K562 (cell line): ENCODE measurements around the gene ST7.

Experiments used
- EZH2 ChIP-seq: IDR thresholded peaks from 2 replicates; pipeline ENCODE4 v1.6.1; 2012; ENCODE audit warnings: low read depth, mild to moderate bottlenecking, inconsistent platforms, low read length, borderline replicate concordance
- HBP1 ChIP-seq: fragments of 450-650 bp; formaldehyde crosslinking; IDR thresholded peaks from 2 replicates; pipeline ENCODE4 v1.4.0; 2022; ENCODE audit warnings: missing genetic modification characterization
- NFIC ChIP-seq: fragments of 450-650 bp; IDR thresholded peaks from 2 replicates; pipeline ENCODE4 v1.6.1; 2017; ENCODE audit warnings: mild to moderate bottlenecking, inconsistent platforms
- POLR2A ChIP-seq: fragments of 450-650 bp; conservative IDR thresholded peaks from 2 replicates; pipeline ENCODE4 v1.6.1; 2016
- PREB ChIP-seq: sonication (generic); formaldehyde crosslinking; IDR thresholded peaks from 2 replicates; pipeline ENCODE4 v1.8.1; 2023; ENCODE audit warnings: mild to moderate bottlenecking, missing genetic modification reagents
- PRMT5 ChIP-seq: sonication (generic); formaldehyde crosslinking; IDR thresholded peaks from 2 replicates; pipeline ENCODE4 v1.5.0; 2020; ENCODE audit warnings: missing genetic modification reagents
- RBM39 ChIP-seq: fragments of 200-400 bp; formaldehyde crosslinking; optimal IDR thresholded peaks from 2 replicates; pipeline ENCODE3; 2018; ENCODE audit warnings: low read depth, low read length
- SRF ChIP-seq, 2 experiments: fragments of 250-450, 450-650 bp in 1 of 2; sonication (Bioruptor Pico) in 1 of 2; sonication (generic) in 1 of 2; formaldehyde crosslinking; IDR thresholded peaks; 2 replicates each; pipeline versions ENCODE4 v1.5.0 to v1.5.1; 2020 to 2022; ENCODE audit warnings: mild to moderate bottlenecking in 1 of 2, missing genetic modification reagents in 1 of 2
- ZKSCAN8 ChIP-seq: fragments of 200-800 bp; sonication (Bioruptor generic); IDR thresholded peaks from 2 replicates; pipeline ENCODE4 v1.6.1; 2016; ENCODE audit warnings: missing genetic modification characterization, missing compliant biosample characterization
- ZNF143 ChIP-seq: sonication (generic); formaldehyde crosslinking; IDR thresholded peaks from 2 replicates; pipeline ENCODE4 v1.9.0; 2022; ENCODE audit warnings: mild to moderate bottlenecking, missing genetic modification reagents
- TF ChIP-seq, protein P1 (sequence below): IDR thresholded peaks from 3 replicates; pipeline ENCODE4 v1.6.1; 2011; ENCODE audit warnings: borderline replicate concordance, mild to moderate bottlenecking, moderate library complexity; ENCODE audit not compliant: insufficient read length; ENCODE audit errors: extremely low read depth
- TF ChIP-seq, protein P2 (sequence below): fragments of 450-650 bp; formaldehyde crosslinking; IDR thresholded peaks from 2 replicates; pipeline ENCODE4 v1.4.0; 2020; ENCODE audit warnings: mild to moderate bottlenecking, moderate library complexity

GRCh38 chr7:116998567-116999175 is 45.4 kb downstream of the ST7 start:
- TF ChIP-seq ZKSCAN8 (CRISPR knock-in tag) (no peak), PRMT5 (CRISPR knock-in tag) (no peak), POLR2A (no peak), EZH2 (no peak), NFIC (no peak), RBM39 (no peak), ZNF143 (CRISPR knock-in tag) (no peak), HBP1 (no peak), PREB (CRISPR knock-in tag) (no peak), SRF (CRISPR knock-in tag; IDR thresholded peaks at IDR 0.05) (no peak)
- TF ChIP-seq, protein P1, sequence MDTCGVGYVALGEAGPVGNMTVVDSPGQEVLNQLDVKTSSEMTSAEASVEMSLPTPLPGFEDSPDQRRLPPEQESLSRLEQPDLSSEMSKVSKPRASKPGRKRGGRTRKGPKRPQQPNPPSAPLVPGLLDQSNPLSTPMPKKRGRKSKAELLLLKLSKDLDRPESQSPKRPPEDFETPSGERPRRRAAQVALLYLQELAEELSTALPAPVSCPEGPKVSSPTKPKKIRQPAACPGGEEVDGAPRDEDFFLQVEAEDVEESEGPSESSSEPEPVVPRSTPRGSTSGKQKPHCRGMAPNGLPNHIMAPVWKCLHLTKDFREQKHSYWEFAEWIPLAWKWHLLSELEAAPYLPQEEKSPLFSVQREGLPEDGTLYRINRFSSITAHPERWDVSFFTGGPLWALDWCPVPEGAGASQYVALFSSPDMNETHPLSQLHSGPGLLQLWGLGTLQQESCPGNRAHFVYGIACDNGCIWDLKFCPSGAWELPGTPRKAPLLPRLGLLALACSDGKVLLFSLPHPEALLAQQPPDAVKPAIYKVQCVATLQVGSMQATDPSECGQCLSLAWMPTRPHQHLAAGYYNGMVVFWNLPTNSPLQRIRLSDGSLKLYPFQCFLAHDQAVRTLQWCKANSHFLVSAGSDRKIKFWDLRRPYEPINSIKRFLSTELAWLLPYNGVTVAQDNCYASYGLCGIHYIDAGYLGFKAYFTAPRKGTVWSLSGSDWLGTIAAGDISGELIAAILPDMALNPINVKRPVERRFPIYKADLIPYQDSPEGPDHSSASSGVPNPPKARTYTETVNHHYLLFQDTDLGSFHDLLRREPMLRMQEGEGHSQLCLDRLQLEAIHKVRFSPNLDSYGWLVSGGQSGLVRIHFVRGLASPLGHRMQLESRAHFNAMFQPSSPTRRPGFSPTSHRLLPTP = no peak
- TF ChIP-seq, protein P2, sequence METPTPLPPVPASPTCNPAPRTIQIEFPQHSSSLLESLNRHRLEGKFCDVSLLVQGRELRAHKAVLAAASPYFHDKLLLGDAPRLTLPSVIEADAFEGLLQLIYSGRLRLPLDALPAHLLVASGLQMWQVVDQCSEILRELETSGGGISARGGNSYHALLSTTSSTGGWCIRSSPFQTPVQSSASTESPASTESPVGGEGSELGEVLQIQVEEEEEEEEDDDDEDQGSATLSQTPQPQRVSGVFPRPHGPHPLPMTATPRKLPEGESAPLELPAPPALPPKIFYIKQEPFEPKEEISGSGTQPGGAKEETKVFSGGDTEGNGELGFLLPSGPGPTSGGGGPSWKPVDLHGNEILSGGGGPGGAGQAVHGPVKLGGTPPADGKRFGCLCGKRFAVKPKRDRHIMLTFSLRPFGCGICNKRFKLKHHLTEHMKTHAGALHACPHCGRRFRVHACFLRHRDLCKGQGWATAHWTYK = no peak
